ENCODE measurements around the gene EIF4A2. TPM values are rescaled to one million over a fixed set of nuclear protein-coding genes. Genes with fewer than 3 reads are reported as not detected.
A peak's percentile ranks its signal among the peaks of the same experiment; 100 is the strongest.

Gene EIF4A2
- total RNA-seq, 1 donor from 2014 or later = 468 TPM

GRCh38 chr3:186784820-186785494 is 1.6 kb downstream of the EIF4A2 start:
- no peaks in the 10 kb centered on the region for H3K9me3 ChIP-seq (replicated peaks)
- peaks cover 69% of the 10 kb centered on the region for H3K4me1 ChIP-seq
- no peak for DNase-seq
- TF ChIP-seq CTCF (IDR thresholded peaks at IDR 0.05; ENCODE audit: borderline replicate concordance) = no peak
- intact Hi-C loops (cut with micrococcal nuclease) = no loop called here
- H3K27ac ChIP-seq (replicated peaks) = peak overlapping the region; percentile 4
- H3K36me3 ChIP-seq = peaks cover 58% of the 10 kb centered on the region
- H3K4me3 ChIP-seq = peak overlapping the region; percentile 94
- no peaks in the 10 kb centered on the region for H3K27me3 ChIP-seq (ENCODE audit: low read depth)

GRCh38 chr3:186785495-186786018 is 2.2 kb downstream of the EIF4A2 start:
- DNase-seq = no peak
- H3K27ac ChIP-seq (replicated peaks) = no peak overlapping the region
- no peaks in the 10 kb centered on the region for H3K27me3 ChIP-seq (ENCODE audit: low read depth)
- H3K4me1 ChIP-seq = peaks cover 69% of the 10 kb centered on the region
- intact Hi-C loops (cut with micrococcal nuclease) = no loop called here
- peaks cover 64% of the 10 kb centered on the region for H3K36me3 ChIP-seq
- no peak for TF ChIP-seq CTCF (IDR thresholded peaks at IDR 0.05; ENCODE audit: borderline replicate concordance)
- H3K9me3 ChIP-seq (replicated peaks) = no peaks in the 10 kb centered on the region
- peak overlapping the region; percentile 94 for H3K4me3 ChIP-seq

- Histone ChIP-seq H3K36me3 (peaks cover 65% of the 10 kb centered on the region), H3K27me3 (ENCODE audit: low read depth) (no peaks in the 10 kb centered on the region), H3K27ac (replicated peaks) (no peak overlapping the region), H3K4me3 (peak overlapping the region; percentile 94), H3K9me3 (replicated peaks) (no peaks in the 10 kb centered on the region), H3K4me1 (peaks cover 69% of the 10 kb centered on the region)
- no peak for TF ChIP-seq CTCF (IDR thresholded peaks at IDR 0.05; ENCODE audit: borderline replicate concordance)
- no peak for DNase-seq
- intact Hi-C loops (cut with micrococcal nuclease) = no loop called here
These were observed 3.5 kb downstream of the EIF4A2 start for GRCh38 chr3:186786922-186787321.

- peaks cover 60% of the 10 kb centered on the region for H3K4me1 ChIP-seq
- H3K27me3 ChIP-seq (ENCODE audit: low read depth) = no peaks in the 10 kb centered on the region
- H3K27ac ChIP-seq (replicated peaks) = no peak overlapping the region
- H3K4me3 ChIP-seq = peak overlapping the region; percentile 94
- no peak for DNase-seq
- TF ChIP-seq CTCF (IDR thresholded peaks at IDR 0.05; ENCODE audit: borderline replicate concordance) = no peak
- H3K9me3 ChIP-seq (replicated peaks) = no peaks in the 10 kb centered on the region
- H3K36me3 ChIP-seq = peaks cover 65% of the 10 kb centered on the region
- intact Hi-C loops (cut with micrococcal nuclease) = no loop called here
These were observed 4.5 kb downstream of the EIF4A2 start for GRCh38 chr3:186787642-186788481.

GRCh38 chr3:186788482-186789370 is 5.3 kb downstream of the EIF4A2 start:
- H3K36me3 ChIP-seq = peaks cover 68% of the 10 kb centered on the region
- H3K4me3 ChIP-seq = peak overlapping the region; percentile 9
- H3K27ac ChIP-seq (replicated peaks) = no peak overlapping the region
- no peaks in the 10 kb centered on the region for H3K27me3 ChIP-seq (ENCODE audit: low read depth)
- intact Hi-C loops (cut with micrococcal nuclease) = no loop called here
- peaks cover 55% of the 10 kb centered on the region for H3K4me1 ChIP-seq
- DNase-seq = no peak
- H3K9me3 ChIP-seq (replicated peaks) = no peaks in the 10 kb centered on the region
- no peak for TF ChIP-seq CTCF (IDR thresholded peaks at IDR 0.05; ENCODE audit: borderline replicate concordance)

All from left ventricle myocardium inferior (tissue), 1 donor.